Prostate gland (tissue), 2 donors: Measurements from ENCODE around the gene ACTL8.

Source experiments
- CTCF ChIP-seq, 4 experiments: fragments of 200-600 bp in 2 of 4; fragments of 450-650 bp in 2 of 4; sonication (generic) in 2 of 4; IDR thresholded peaks; 1 replicate in 3 of 4; 2 replicates in 1 of 4; pipeline ENCODE4 v1.5.1; 2016 to 2019; ENCODE audit warnings: antibody characterized with exemption in 4 of 4, mild to moderate bottlenecking in 2 of 4, moderate library complexity in 2 of 4
- POLR2A ChIP-seq: fragments of 450-650 bp; IDR thresholded peaks from one replicate; pipeline ENCODE4 v1.6.1; 2016; ENCODE audit warnings: antibody characterized with exemption, mild to moderate bottlenecking
- POLR2AphosphoS5 ChIP-seq: sonication (generic); formaldehyde crosslinking; IDR thresholded peaks from one replicate; pipeline ENCODE4 v1.6.1; 2017; ENCODE audit warnings: antibody characterized with exemption

DNA sequence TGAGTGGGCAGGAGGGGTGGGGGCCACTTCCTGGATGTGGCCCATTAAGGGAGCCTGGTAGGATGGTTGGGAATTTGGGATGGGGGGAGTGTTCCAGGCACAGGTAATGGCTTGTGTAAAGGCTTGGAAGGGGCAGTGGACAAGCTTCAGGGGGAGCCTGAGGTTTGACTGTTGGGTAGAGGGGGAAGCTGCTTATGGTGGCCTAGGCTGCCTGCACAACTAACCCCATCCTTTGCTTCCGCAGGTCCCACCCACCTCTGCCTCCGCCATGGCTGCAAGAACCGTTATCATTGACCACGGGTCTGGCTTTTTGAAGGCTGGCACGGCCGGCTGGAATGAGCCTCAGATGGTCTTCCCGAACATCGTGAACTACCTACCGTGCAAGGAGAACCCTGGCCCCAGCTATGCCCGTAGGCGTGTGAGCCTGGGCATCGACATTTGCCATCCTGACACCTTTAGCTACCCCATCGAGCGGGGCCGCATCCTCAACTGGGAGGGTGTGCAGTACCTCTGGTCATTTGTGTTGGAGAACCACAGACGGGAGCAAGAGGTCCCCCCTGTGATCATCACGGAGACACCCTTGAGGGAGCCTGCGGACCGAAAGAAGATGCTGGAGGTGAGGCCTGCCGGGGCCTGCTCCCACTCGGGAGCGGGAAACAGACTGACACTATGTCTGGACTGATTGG, 67.8 kb downstream of the ACTL8 start:
- no peak for TF ChIP-seq CTCF (IDR thresholded peaks at IDR 0.05)
- no peak for TF ChIP-seq POLR2A
- no peak for TF ChIP-seq POLR2AphosphoS5
